Stimulated activated CD8-positive, alpha-beta memory T cell treated with anti-CD3 and anti-CD28 coated beads, Interleukin-15, amount 100 ng/mL, for 4 hours (primary cell): ENCODE measurements around the gene PARVB.
A peak's percentile ranks its signal among the peaks of the same experiment; 100 is the strongest.
"Not testable (repeated sequence)": the region's sequence is repeated elsewhere in the genome, so short reads cannot be mapped to it uniquely, and the experiment has no call there.

Experiments used
- DNase-seq, 2 donors: peaks; one replicate each; pipeline ENCODE4 v3.0.0-alpha.2; 2020; ENCODE audit warnings: low read depth in 2 of 2

The PARVB gene

GRCh38 chr22:44056649-44057048 is 32.5 kb downstream of the PARVB start:
- DNase-seq: not testable (repeated sequence)

GRCh38 chr22:44057401-44057987 is 33.4 kb downstream of the PARVB start:
- no peak for DNase-seq

GRCh38 chr22:44063462-44064371 is 39.6 kb downstream of the PARVB start:
- no peak for DNase-seq

GRCh38 chr22:44067033-44067432 is 42.9 kb downstream of the PARVB start:
- no peak for DNase-seq

- no peak for DNase-seq
These were observed 43.8 kb downstream of the PARVB start for GRCh38 chr22:44067901-44068300.

- no peak for DNase-seq
These were observed 44.5 kb downstream of the PARVB start for GRCh38 chr22:44068422-44069191.

GRCh38 chr22:44070029-44070428 is 45.9 kb downstream of the PARVB start:
- no peak for DNase-seq

GRCh38 chr22:44071781-44072326 is 47.8 kb downstream of the PARVB start:
- no peak for DNase-seq

GRCh38 chr22:44074337-44074984 is 50.4 kb downstream of the PARVB start:
- DNase-seq: no peak

GRCh38 chr22:44075022-44075421 is 50.9 kb downstream of the PARVB start:
- no peak for DNase-seq

GRCh38 chr22:44075670-44076069 is 51.6 kb downstream of the PARVB start:
- DNase-seq: no peak

- DNase-seq: no peak
These were observed 52.7 kb downstream of the PARVB start for GRCh38 chr22:44076825-44077224.

GRCh38 chr22:44080936-44081861 is 57.1 kb downstream of the PARVB start:
- DNase-seq: peak; percentile 15 to 43

- DNase-seq: no peak
These were observed 58.7 kb downstream of the PARVB start for GRCh38 chr22:44082801-44083200.

GRCh38 chr22:44084044-44084772 is 60.1 kb downstream of the PARVB start:
- DNase-seq: no peak

- DNase-seq: no peak
These were observed 61.7 kb downstream of the PARVB start for GRCh38 chr22:44085743-44086270.

- DNase-seq: no peak
These were observed 62.4 kb downstream of the PARVB start for GRCh38 chr22:44086271-44087088.

- no peak for DNase-seq
These were observed 63.0 kb downstream of the PARVB start for GRCh38 chr22:44087089-44087430.
